Activated CD4-positive, alpha-beta T cell treated with anti-CD3 and anti-CD28 coated beads for 48 hours (primary cell): ENCODE data around the gene TRPC1.
"Not testable (repeated sequence)": the region's sequence is repeated elsewhere in the genome, so short reads cannot be mapped to it uniquely, and the experiment has no call there.

Experiments
- DNase-seq: peaks from one replicate; pipeline ENCODE4 v3.0.0-alpha.2; 2020

Gene TRPC1

DNA sequence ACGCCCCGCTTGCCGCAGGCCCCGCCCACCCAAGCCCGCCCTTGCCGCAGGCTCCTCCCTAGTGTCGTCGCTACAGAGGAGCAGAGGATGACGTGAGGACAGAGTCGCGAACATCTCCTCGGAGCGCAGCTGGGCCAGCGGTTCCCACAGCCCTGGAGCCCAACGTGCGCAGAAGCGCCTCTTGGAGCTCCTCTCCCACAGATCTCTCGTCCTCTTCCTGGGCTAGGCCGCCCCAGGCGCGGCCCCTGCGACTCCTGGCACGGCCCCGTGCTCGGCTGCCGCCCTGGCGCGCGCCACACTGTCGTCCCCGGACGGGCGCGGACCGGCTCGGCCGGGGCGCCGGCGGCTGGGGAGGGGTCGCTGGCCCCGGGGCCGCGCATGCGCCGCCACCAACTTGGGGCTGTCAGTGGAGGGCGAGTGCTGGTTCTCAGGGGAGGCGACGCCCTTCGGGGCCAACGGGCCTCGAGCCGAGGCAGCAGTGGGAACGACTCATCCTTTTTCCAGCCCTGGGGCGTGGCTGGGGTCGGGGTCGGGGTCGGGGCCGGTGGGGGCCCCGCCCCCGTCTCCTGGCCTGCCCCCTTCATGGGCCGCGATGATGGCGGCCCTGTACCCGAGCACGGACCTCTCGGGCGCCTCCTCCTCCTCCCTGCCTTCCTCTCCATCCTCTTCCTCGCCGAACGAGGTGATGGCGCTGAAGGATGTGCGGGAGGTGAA is at the start of gene TRPC1:
Gene TRPC1, plus strand, starts transcription at position 67 of the 714 bp plus-strand sequence. Its CDS starts 526 bp downstream, at position 593.
- peak; percentile 82 for DNase-seq

DNA sequence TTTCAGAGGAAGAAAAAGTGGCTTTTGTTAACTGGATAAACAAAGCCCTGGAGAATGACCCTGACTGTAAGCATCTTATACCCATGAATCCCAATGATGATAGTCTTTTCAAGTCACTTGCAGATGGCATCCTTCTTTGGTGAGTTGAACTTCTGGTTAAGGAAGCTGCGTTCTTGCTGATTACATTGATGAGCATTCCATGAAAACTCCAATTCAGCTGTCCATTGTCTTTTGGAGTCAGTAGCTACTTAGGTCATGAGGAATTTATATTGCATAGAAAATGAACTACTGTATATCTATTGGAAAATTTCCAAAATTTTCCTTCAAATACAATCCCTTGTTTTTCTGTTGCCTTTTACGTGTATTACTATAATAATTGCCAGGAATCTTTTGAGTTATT is 47.7 kb upstream of the TRPC1 start:
- no peak for DNase-seq

DNA sequence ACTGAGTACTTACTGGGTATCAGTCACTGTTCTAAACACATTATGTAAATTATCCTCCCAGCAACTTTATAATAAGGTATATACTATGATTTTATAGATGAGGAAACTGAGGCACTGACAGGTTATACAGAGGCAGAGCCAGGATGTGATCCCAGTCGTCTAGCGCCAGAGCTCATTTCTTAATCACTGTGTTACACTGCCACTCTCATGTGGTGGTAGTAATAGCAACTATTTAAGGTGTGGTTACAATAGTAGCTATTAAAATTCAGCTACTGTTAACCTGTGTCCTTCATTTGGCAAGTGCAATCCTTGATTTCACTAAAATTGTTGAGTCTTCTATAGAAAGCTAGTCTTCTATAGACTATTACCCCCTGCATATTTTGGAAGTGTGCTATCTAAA is 43.1 kb upstream of the TRPC1 start:
- no peak for DNase-seq

DNA sequence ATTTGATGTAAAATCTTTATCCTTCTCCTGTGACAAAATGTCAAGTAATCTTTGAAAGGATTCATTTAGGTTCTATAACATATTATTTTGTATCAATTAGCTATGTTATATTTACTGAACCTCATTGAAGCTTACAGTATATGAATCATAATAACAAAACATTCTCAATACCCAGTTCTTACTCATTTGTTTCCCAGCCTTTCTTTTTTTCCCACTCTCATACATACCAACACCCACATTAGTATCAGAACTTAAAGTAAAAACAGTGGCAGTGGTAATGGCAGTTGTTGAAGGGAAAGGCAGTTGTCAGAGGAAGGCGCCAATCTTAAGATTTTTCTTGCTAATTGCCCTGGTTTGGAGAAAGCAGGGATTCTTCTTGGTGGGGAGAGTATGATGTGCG is 33.2 kb upstream of the TRPC1 start:
- no peak for DNase-seq

DNA sequence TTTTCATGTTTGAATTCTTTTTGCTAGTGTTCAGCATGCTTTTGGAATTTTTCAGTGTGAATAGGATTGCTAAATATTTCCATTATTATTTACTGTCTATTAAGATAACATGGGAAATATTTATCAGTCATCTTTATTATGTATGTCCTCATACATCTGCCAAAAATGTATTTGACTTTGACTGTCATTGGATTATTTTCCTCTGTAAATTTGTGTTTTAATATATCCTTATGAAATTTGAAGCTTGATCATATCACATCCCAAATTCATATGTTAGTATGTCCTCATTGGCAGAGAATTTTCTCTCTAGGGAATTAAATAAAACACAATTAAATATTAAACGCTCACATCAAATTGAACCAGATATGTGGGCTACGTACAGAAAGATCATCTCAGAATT is 32.3 kb upstream of the TRPC1 start:
- DNase-seq = no peak

DNA sequence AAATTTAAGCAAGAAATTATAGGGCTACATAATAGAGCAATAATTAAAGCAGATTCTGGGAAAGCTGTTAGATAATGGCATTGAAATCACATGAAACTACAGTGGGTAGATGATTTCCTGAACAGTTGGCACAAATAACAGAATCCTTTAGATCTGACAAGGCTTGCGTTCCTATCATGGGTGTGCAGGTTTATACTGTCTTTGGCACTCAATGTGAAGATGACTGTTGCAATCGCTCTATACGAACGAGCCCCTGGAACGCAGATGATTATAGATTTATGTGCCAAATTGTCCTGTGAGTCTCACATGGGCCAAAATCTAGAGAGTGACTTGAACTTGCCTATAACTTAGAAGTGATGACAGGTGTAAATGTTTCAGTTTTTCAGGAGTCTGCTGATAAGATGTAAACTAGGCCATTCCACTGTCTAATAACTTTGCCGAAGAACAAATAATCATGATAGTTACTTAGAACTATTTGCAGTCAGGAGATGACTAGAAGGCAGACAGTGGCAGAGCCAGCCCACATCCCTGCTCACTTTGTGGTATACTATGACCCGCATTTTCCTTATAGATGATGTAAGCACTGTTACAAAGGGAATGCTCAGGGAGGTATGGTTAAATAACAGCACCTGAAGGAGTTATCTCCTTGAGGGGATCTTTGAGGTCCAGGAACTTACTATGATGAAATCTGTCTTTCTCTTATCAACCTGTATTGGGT is 30.5 kb upstream of the TRPC1 start:
- DNase-seq = no peak

DNA sequence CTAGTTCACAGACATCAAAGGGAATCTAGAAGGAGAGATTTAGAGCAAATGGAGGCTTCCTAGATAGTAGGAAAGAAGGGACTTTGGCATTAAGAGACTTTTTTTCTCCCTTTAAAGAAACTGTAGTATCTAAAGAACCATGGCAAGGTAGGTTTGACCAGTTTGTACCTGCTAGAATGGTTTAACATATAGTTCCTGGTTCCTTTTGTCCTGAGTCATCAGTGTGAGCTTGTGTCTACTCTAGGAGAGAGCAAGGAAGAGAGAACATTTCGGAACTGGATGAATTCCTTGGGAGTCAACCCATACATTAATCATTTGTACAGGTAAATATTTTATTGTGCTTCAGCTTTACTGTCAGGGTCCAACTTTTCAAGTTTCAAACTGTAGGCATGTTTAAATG is 29.6 kb upstream of the TRPC1 start:
- DNase-seq = no peak

DNA sequence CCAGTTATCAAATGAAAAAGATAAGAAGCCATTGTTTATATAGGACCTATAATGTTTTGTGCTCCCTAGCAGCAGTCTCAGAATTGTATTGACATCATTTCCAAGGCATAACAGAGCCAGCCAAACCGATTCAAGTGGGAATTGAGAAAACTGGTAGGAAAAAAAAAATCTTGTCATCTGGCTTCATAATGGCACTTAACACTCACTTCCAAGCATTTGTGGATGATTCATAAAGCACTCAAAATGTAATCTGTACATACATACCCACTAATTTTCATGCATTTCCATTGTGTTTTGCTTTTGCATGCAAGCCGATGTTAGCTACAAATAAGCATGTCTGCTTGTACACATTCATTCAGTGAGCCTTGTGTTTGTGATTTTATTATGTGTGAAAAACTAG is 18.6 kb upstream of the TRPC1 start:
- no peak for DNase-seq

DNA sequence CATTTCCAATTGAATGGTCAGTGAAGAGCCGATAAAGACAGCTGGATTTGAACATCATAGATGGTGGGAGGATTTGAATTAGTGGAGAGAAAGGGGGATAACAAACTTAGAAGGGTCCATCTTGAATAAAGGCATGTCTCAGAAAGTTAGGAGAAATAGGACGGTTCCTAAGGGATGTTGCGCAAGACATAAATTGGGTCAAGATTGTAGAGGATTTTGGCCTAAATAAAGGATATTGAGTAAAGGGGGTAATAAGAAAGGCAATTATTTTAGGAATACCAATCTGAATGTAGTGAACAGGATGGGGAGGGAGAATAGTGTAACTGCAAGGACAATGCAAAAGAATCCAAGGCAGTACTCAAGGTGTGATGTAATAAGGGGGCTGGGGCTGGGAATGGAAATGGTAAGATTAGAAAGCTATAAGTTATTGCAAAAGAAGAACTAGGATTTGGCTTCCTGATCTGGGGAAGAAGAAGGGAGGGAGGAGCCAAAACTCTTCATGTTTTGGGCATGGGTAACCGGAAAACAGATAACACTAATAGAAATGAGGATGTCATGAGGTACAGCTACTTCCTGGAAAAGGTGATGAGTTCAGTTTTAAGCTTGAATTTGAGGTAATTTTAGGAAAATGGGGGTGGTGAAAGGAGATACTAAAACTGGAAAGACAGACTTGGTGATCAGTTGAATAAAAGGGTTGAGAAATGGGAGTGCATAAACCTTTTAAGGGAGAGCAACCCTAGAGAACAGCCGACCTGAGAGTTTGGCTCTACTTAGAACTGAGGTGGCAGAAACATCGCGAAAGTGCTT is 17.3 kb upstream of the TRPC1 start:
- DNase-seq = no peak

DNA sequence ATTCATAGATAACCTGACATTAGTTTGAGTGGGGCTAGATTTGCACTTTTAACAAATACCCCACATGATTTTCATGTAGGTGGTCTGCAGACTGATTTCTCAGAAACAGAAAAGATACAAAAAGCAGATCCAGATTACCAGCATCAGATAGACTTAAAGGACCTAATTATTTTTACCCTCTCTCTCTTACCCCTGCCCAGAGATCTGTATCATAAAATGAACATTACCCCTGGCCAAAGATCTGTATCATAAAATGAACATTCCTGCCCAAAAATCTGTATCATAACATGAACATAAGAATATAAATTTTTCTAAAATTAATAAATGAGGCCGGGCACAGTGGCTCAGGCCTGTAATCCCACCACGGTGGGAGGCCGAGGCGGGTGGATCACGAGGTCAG is 14.6 kb upstream of the TRPC1 start:
- no peak for DNase-seq

DNA sequence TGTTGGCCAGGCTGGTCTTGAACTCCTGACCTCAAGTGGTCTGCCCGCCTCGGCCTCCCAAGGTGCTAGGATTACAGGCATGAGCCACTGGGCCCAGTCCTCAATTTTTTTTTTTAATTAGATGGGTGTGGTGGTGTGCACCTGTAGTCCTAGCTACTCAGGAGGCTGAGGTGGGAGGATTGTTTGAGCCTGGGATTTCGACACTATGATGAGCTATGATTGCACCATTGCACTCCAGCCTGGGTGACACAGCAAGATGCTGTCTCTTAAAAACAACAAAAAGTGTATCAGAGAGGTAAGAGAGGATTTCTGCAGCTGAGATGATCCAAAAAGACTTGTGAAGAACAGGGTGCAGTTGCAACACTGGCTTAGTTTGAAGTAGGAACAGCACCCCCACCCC is 9.0 kb upstream of the TRPC1 start:
- DNase-seq = not testable (repeated sequence)

DNA sequence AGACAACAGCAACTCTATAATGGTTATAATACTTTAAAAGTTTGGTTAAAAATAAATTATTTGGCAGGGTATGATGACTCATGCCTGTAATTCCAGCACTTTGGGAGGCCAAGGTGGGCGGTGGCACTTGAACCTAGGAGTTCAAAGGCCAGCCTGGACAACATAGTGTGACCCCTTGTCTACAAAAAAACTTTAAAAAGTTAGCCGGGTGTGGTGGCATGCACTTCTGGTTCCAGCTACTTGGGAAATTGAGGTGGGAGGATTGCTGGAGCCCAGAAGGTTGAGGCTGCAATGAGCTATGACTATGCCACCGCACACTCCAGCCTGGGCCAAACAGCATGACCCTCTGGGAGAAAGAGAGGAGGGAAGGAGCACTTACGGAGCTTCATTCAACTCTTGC is 7.7 kb upstream of the TRPC1 start:
- DNase-seq = no peak

DNA sequence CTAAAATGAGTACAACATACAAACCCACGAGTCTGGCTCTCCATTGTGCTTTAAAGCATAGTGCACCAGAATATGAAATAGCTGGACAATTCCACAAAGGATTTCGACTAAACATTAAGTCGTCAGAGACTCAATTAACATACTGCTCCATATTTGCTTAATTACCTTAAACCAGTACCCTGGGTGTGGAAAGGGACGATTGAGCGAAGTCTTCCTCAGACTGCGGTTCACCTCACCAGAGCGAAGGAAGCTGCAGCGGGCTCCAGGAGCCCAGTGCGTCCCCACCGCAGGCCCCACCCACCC is 218 bp upstream of the TRPC1 start:
- DNase-seq = no peak

DNA sequence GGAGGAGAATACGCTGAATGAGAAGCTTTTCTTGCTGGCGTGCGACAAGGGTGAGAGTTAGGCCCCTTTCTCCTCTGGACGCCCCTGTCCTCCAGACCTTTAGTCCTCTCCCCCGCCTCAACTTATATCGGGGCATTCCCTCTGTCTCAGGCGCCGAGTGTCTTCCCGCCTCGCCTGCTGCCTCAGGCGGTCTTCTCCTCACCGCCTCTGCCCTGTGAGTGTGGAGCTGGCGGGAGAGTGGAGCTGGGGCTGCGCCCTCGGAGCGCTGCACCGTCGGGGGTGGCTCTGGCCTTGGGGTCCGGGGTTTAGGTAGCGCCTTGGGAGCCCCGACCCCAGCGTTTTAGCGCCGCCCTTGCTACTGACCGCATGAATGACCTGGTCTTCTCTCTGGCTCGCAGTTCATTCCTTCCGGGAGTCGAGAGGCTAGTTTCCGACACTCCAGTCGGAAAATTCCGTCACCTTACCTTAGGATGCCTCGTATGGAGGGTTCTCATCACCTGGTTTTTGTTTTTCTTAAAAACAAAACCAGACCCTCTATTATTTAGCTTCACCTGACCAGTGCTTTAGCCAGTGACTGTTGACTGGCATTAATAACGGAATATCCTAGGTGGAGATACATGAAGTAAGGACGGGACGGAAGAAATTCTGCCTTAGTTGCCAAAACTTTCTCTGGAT is 985 bp downstream of the TRPC1 start:
- peak; percentile 35 for DNase-seq

DNA sequence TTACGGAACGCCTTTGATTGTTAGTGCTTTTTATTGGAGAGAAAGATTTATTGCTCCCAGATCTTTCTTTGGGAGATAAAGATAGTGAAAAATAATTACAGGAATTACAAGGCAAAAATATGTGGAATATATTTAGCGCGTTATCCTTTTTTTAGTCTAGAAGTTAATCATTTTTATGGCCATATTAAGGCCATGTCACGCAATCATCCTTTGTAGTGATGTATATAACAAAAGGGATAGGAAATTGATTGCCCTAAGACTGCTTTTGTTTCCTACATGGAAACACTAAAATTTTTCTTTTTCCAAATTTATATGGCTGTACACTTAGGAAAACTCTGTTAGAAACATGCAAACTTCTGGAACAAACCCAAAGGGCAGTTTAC is 1.5 kb downstream of the TRPC1 start:
- DNase-seq = no peak

DNA sequence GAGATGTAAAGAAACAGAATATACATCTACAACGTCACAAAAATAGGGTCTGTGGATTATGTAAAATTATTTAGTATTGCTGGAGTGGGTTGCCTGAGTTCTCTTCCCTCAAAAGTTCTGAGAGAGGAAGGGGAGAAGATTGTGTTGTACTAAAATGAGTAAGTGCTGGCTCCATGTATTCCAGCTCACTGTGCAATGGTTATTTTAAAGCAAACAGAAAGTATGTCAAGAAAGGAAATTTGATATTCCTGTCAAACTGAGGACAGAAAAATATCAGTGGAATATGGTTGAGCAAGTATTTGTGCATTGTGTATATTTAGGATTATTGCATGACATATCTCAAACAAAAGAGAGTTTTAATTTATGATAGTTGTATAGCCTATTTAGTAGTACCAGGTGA is 2.2 kb downstream of the TRPC1 start:
- DNase-seq = no peak

DNA sequence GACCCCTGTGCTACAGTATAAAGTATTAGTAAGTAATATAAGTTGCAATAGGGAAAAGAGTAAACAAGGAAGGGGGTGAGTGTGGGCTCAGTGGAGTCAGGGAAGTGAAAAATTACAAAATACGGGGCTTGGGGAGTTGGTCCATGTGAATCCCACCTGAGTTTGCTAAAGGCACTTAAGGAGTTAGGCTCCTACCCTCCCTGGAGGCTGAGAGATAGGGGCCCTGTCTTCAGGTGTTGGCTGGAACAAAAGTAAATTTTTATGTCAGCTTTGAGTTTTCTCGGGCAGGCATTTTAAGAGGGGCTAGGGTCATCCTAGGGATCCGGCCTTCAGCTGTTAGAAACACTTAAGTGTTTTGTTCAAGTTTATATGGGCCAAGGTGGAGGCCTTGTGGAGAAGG is 8.2 kb downstream of the TRPC1 start:
- no peak for DNase-seq

DNA sequence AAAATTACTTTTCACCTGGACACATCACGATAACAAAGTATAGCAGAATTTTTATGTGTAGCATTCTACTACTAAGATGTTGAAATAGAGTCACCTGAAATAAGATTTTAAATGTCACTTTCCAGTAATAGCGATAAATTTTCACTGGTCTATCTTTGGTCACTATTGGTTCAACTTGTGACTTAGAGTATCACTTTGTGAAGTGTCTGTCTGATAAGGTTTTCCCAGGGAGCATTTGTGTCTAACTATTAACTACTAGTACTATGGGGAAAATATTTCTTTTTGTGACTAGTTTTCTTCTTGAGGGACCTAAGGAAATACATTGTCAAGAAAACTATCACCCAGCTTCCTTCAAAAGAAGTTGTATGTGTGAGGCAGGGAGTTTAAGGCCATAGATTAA is 11.0 kb downstream of the TRPC1 start:
- DNase-seq = no peak

DNA sequence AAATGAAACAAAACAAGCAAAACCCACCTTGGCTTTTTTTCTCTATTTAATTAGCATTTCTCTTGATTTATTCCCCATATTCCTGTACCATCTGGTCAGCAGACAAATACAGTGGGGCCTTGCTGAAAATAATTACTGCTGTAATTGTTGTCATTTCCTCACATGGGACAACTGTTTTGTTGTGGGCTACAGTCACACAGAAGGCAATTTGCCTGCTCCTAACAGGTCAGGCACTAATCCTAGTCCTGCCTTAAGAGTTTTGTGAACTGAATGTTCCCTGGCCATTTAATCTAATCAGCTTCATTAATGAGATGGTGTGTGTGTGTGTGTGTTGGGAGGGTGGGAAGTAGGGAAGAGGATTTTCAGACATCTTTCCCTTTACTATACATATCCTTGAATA is 11.6 kb downstream of the TRPC1 start:
- DNase-seq = no peak

DNA sequence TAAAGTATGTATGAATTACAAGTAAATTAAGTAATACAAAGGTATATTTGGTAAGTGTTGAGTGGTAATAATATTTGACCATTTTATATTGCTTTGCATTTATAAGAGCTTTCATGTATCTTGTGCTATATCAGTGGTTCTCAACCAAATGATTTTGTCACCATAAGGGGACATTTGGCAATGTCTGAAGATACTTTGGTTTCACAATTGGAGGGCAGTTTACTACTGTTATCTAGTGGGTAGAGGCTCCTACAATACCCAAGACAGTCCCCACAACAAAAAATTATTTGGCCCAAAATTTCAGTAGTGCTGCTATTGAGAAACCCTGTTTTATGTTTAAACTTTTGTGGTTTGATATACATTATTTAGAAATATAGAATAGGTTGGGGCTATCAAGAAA is 14.6 kb downstream of the TRPC1 start:
- DNase-seq = no peak

DNA sequence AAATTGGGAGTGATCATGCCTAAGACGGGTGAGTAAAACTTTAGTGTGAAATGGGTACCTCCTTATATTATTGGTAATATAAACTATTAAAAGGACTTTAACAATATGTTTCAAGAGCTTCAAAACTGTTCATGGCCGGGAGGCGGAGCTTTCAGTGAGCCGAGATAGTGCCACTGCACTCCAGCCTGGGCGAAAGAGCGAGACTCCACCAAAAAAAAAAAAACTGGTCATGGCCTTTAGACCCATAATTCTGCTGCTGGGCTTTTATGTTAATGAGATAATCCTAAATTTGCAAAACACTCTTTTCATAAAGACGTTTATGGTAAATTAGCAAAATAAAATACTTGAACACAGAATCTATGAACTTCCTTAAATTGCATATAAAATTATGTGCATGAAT is 22.8 kb downstream of the TRPC1 start:
- no peak for DNase-seq

DNA sequence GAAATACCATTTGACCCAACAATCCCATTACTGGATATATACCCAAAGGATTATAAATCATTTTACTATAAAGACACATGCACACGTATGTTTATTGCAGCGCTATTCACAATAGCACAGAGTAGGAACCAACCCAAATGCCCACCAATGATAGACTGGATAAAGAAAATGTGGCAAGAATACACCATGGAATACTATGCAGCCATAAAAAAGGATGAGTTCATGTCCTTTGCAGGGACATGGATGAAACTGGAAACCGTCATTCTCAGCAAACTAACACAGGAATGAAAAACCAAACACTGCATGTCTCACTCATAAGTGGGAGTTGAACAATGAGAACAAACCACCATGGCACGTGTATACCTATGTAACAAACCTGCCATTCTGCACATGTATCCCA is 26.7 kb downstream of the TRPC1 start:
- not testable (repeated sequence) for DNase-seq

DNA sequence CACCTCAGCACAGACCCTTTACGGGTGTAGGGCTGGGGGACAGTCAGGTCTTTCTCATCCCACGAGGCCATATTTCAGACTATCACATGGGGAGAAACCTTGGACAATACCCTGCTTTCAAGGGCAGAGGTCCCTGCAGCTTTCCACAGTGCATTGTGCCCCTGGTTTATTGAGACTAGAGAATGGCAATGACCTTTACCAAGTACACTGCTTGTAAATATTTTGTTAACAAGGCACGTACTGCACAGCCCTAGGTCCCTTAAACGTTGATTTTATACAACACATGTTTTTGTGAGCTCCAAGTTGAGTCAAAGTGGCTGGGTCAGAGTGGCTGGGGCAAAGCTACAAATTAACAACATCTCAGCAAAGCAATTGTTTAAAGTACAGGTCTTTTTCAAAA is 28.8 kb downstream of the TRPC1 start:
- not testable (repeated sequence) for DNase-seq

DNA sequence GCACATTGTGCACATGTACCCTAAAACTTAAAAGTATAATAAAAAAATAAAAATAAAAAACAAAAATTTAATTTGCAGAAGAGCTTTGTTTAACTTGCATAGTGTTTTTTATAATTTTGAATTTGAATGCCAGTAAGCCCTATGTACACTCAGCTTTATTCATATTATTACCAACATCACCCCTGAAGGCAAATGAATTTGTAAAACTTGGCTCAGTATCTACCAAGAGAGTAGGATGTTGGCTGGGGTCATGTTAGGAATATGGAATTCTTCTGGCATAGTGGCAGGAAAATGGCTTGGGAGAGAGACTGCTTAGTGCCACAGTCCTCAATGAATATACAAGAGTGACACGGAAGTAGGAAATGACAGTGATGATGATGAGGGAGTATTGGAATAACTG is 30.7 kb downstream of the TRPC1 start:
- no peak for DNase-seq
